H1 (cell line): ENCODE results near the gene TNIP1. TPM values are rescaled to one million over a fixed set of nuclear protein-coding genes. Genes with fewer than 3 reads are reported as not detected.

Experiments used
- BCL11A ChIP-seq, 2 experiments: IDR thresholded peaks; one replicate each; pipeline ENCODE4 v1.6.1; 2011; ENCODE audit warnings: low read depth in 2 of 2, low read length in 2 of 2, mild to moderate bottlenecking in 2 of 2
- EP300 ChIP-seq, 2 experiments: IDR thresholded peaks; 1 replicate in 1 of 2; 2 replicates in 1 of 2; pipeline ENCODE4 v1.6.1; 2011 to 2012; ENCODE audit warnings: low read depth in 2 of 2, low read length in 2 of 2, mild to moderate bottlenecking in 2 of 2, borderline replicate concordance in 1 of 2, inconsistent platforms in 1 of 2, moderate library complexity in 1 of 2
- MAFK ChIP-seq: IDR thresholded peaks from 2 replicates; pipeline ENCODE4 v1.6.1; 2012; ENCODE audit warnings: low read depth, mild to moderate bottlenecking, improper control_type of control experiment, low read length
- RNF2 ChIP-seq: fragments of 200-900, 300-1000 bp; sonication (generic); IDR thresholded peaks from 2 replicates; pipeline ENCODE4 v1.7.1; 2016; ENCODE audit warnings: borderline replicate concordance, low read depth, mild to moderate bottlenecking, antibody characterized with exemption, low read length; ENCODE audit not compliant: poor library complexity, severe bottlenecking; ENCODE audit errors: missing control alignments
- polyA plus RNA-seq, 7 experiments: library from polyadenylated mRNA; depleted of rRNA in 3 of 7; stranded (reverse) in 5 of 7; unstranded in 2 of 7; fragments of >200 nt in 5 of 7; fragments of 200-250 nt in 2 of 7; gene quantifications; 1 replicate in 5 of 7; 2 replicates in 1 of 7; 4 replicates in 1 of 7; pipeline versions ENCODE4 v1.2.1 to v1.2.3, GENCODE V29; 2011 to 2013; ENCODE audit warnings: missing spikeins in 2 of 7, mixed read lengths in 2 of 7
- total RNA-seq: library from RNA; stranded (reverse); fragmentation: NEBNext Ultra II Directional; extraction: Animal tissue kit (Norgen Biotek cat#: 25700); gene quantifications from 2 replicates; pipeline ENCODE4 v1.2.1, GENCODE V29; 2021
- TF ChIP-seq, protein P1 (sequence below): fragments of 300-600 bp; sonication (generic); IDR thresholded peaks from 2 replicates; pipeline ENCODE4 v1.7.1; 2012; ENCODE audit warnings: low read length, moderate library complexity, mild to moderate bottlenecking, inconsistent platforms; ENCODE audit not compliant: insufficient replicate concordance
- TF ChIP-seq, protein P2 (sequence below): IDR thresholded peaks from 2 replicates; pipeline ENCODE4 v1.6.1; 2012; ENCODE audit warnings: inconsistent platforms

Gene TNIP1
- total and polyA plus RNA-seq, 2 of the 8 experiments (the other 6 are each of a cell fraction or from before 2014, with no cell fraction given): 14.2 to 31.9 TPM

DNA sequence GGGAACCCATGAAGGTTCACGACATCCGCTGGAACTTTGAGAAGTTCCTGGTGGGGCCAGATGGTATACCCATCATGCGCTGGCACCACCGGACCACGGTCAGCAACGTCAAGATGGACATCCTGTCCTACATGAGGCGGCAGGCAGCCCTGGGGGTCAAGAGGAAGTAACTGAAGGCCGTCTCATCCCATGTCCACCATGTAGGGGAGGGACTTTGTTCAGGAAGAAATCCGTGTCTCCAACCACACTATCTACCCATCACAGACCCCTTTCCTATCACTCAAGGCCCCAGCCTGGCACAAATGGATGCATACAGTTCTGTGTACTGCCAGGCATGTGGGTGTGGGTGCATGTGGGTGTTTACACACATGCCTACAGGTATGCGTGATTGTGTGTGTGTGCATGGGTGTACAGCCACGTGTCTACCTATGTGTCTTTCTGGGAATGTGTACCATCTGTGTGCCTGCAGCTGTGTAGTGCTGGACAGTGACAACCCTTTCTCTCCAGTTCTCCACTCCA is 52.8 kb downstream of the TNIP1 start (continued):
- TF ChIP-seq, protein P1, sequence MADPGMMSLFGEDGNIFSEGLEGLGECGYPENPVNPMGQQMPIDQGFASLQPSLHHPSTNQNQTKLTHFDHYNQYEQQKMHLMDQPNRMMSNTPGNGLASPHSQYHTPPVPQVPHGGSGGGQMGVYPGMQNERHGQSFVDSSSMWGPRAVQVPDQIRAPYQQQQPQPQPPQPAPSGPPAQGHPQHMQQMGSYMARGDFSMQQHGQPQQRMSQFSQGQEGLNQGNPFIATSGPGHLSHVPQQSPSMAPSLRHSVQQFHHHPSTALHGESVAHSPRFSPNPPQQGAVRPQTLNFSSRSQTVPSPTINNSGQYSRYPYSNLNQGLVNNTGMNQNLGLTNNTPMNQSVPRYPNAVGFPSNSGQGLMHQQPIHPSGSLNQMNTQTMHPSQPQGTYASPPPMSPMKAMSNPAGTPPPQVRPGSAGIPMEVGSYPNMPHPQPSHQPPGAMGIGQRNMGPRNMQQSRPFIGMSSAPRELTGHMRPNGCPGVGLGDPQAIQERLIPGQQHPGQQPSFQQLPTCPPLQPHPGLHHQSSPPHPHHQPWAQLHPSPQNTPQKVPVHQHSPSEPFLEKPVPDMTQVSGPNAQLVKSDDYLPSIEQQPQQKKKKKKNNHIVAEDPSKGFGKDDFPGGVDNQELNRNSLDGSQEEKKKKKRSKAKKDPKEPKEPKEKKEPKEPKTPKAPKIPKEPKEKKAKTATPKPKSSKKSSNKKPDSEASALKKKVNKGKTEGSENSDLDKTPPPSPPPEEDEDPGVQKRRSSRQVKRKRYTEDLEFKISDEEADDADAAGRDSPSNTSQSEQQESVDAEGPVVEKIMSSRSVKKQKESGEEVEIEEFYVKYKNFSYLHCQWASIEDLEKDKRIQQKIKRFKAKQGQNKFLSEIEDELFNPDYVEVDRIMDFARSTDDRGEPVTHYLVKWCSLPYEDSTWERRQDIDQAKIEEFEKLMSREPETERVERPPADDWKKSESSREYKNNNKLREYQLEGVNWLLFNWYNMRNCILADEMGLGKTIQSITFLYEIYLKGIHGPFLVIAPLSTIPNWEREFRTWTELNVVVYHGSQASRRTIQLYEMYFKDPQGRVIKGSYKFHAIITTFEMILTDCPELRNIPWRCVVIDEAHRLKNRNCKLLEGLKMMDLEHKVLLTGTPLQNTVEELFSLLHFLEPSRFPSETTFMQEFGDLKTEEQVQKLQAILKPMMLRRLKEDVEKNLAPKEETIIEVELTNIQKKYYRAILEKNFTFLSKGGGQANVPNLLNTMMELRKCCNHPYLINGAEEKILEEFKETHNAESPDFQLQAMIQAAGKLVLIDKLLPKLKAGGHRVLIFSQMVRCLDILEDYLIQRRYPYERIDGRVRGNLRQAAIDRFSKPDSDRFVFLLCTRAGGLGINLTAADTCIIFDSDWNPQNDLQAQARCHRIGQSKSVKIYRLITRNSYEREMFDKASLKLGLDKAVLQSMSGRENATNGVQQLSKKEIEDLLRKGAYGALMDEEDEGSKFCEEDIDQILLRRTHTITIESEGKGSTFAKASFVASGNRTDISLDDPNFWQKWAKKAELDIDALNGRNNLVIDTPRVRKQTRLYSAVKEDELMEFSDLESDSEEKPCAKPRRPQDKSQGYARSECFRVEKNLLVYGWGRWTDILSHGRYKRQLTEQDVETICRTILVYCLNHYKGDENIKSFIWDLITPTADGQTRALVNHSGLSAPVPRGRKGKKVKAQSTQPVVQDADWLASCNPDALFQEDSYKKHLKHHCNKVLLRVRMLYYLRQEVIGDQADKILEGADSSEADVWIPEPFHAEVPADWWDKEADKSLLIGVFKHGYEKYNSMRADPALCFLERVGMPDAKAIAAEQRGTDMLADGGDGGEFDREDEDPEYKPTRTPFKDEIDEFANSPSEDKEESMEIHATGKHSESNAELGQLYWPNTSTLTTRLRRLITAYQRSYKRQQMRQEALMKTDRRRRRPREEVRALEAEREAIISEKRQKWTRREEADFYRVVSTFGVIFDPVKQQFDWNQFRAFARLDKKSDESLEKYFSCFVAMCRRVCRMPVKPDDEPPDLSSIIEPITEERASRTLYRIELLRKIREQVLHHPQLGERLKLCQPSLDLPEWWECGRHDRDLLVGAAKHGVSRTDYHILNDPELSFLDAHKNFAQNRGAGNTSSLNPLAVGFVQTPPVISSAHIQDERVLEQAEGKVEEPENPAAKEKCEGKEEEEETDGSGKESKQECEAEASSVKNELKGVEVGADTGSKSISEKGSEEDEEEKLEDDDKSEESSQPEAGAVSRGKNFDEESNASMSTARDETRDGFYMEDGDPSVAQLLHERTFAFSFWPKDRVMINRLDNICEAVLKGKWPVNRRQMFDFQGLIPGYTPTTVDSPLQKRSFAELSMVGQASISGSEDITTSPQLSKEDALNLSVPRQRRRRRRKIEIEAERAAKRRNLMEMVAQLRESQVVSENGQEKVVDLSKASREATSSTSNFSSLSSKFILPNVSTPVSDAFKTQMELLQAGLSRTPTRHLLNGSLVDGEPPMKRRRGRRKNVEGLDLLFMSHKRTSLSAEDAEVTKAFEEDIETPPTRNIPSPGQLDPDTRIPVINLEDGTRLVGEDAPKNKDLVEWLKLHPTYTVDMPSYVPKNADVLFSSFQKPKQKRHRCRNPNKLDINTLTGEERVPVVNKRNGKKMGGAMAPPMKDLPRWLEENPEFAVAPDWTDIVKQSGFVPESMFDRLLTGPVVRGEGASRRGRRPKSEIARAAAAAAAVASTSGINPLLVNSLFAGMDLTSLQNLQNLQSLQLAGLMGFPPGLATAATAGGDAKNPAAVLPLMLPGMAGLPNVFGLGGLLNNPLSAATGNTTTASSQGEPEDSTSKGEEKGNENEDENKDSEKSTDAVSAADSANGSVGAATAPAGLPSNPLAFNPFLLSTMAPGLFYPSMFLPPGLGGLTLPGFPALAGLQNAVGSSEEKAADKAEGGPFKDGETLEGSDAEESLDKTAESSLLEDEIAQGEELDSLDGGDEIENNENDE: no peak
- TF ChIP-seq BCL11A (IDR thresholded peaks at IDR 0.05; ENCODE audit: low read depth in 2 of 2, low read length in 2 of 2) (no peak), RNF2 (no peak), MAFK (no peak), EP300 (IDR thresholded peaks at IDR 0.05; ENCODE audit: borderline replicate concordance in 1 of 2, low read depth in 2 of 2, low read length in 2 of 2) (no peak)
- TF ChIP-seq, protein P2, sequence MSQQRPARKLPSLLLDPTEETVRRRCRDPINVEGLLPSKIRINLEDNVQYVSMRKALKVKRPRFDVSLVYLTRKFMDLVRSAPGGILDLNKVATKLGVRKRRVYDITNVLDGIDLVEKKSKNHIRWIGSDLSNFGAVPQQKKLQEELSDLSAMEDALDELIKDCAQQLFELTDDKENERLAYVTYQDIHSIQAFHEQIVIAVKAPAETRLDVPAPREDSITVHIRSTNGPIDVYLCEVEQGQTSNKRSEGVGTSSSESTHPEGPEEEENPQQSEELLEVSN: no peak
